CD4-positive, CD25-positive, alpha-beta regulatory T cell (primary cell): Measurements from ENCODE around the gene SPON2. TPM values are rescaled to one million over a fixed set of nuclear protein-coding genes. Genes with fewer than 3 reads are reported as not detected.
A peak's percentile ranks its signal among the peaks of the same experiment; 100 is the strongest.

Source experiments
- ATAC-seq, 2 donors: fragments of 150-1000 bp; cut with Tn5 transposase; one replicate each; pipeline ENCODE4 v1.10.0; 2021; ENCODE audit warnings: low read depth in 2 of 2, moderate number of reproducible peaks in 2 of 2, moderate library complexity in 1 of 2
- DNase-seq, 3 donors: peaks; one replicate each; pipeline versions ENCODE4 v3.0.0 to v3.0.0-alpha.2; 2012 to 2022; ENCODE audit warnings: mixed read lengths in 1 of 3
- H3K27ac ChIP-seq: one replicate; pipeline ENCODE4 v1.7.0; 2013; ENCODE audit warnings: mild to moderate bottlenecking, low read length; ENCODE audit not compliant: insufficient read depth, poor library complexity, severe bottlenecking
- H3K27me3 ChIP-seq: one replicate; pipeline ENCODE4 v1.7.0; 2013; ENCODE audit warnings: low read length; ENCODE audit not compliant: control insufficient read depth, insufficient read depth
- H3K36me3 ChIP-seq: one replicate; pipeline ENCODE4 v1.7.0; 2013; ENCODE audit warnings: mild to moderate bottlenecking, low read length, moderate library complexity; ENCODE audit not compliant: control insufficient read depth, insufficient read depth
- H3K4me1 ChIP-seq: 2 replicates; pipeline ENCODE4 v1.7.0; 2013; ENCODE audit warnings: mild to moderate bottlenecking, low read length; ENCODE audit not compliant: insufficient read depth, control insufficient read depth, poor library complexity, severe bottlenecking
- H3K4me3 ChIP-seq: one replicate; pipeline ENCODE4 v1.7.0; 2013; ENCODE audit warnings: low read depth, mild to moderate bottlenecking, low read length, moderate library complexity
- H3K9me3 ChIP-seq, 2 experiments: 1 replicate in 1 of 2; 2 replicates in 1 of 2; pipeline ENCODE4 v1.7.0; 2013; ENCODE audit warnings: low read length in 2 of 2, mild to moderate bottlenecking in 1 of 2, moderate library complexity in 1 of 2; ENCODE audit not compliant: control insufficient read depth in 2 of 2
- H3K27ac Mint-ChIP-seq, 3 donors: one replicate each; pipeline ENCODE4 v1.8.0; 2020 to 2022; ENCODE audit warnings: mild to moderate bottlenecking in 3 of 3, mixed read lengths in 3 of 3, moderate library complexity in 2 of 3
- H3K27me3 Mint-ChIP-seq: one replicate; pipeline ENCODE4 v1.8.0; 2022; ENCODE audit warnings: mild to moderate bottlenecking, mixed read lengths
- H3K36me3 Mint-ChIP-seq: one replicate; pipeline ENCODE4 v1.8.0; 2020; ENCODE audit warnings: mixed read lengths
- H3K4me1 Mint-ChIP-seq, 4 donors: one replicate each; pipeline ENCODE4 v1.8.0; 2020 to 2022; ENCODE audit warnings: mixed read lengths in 4 of 4, mild to moderate bottlenecking in 1 of 4
- H3K4me3 Mint-ChIP-seq, 4 donors: one replicate each; pipeline ENCODE4 v1.8.0; 2020 to 2022; ENCODE audit warnings: mild to moderate bottlenecking in 4 of 4, mixed read lengths in 4 of 4, moderate library complexity in 3 of 4
- H3K9me3 Mint-ChIP-seq, 7 donors: one replicate each; pipeline ENCODE4 v1.8.0; 2020 to 2022; ENCODE audit warnings: mixed read lengths in 7 of 7, mild to moderate bottlenecking in 3 of 7, moderate library complexity in 2 of 7
- polyA plus RNA-seq, 4 donors: library from polyadenylated mRNA; unstranded; fragments of 300-500 nt; fragmentation: Illumina TruSeq; gene quantifications; one replicate each; pipeline ENCODE4 v1.2.3, GENCODE V29; 2021
- total RNA-seq: library from RNA; stranded (reverse); gene quantifications from one replicate; pipeline ENCODE4 v1.2.3, GENCODE V29; 2022

The SPON2 gene
- total and polyA plus RNA-seq, 5 donors from 2014 or later: 3.4 to 23.9 (median 6.2) TPM

DNA sequence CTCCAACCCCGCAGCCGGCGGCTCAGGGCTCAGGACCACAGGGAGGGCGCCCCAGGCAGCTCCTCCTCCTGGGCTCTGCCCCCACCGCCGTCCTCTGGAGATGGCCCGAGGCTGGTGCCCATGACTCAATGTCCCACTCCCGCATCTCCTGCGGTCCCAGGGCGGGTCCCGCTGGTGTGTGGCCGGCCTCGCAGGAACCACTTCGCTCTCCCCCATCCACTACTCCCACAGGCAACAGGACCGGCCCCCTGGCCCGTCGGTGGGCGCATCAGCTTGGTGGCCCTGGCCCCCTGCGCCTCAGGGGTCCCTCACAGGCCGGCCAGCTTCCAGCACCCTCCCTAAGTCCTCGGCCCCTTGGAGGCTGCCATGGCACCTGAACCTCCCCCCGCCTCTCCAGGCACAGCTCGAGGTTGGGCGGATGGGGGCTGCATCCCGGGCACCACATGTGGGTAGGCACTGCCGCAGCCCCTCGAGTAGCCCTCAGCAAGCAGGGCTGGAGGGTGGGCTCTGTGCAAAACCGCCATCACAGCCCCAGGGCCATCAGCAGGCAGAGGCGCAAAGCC lies 22.8 kb upstream of the SPON2 start:
- H3K27ac ChIP-seq: no peak overlapping the region
- Mint-ChIP-seq H3K9me3 (peaks cover 0 to 1% (median 0%) of the 10 kb centered on the region in 7 donors), H3K4me1 (peaks cover 0 to 11% (median 8%) of the 10 kb centered on the region in 4 donors), H3K4me3 (no peak overlapping the region), H3K27ac (no peak overlapping the region), H3K36me3 (peaks cover 12% of the 10 kb centered on the region), H3K27me3 (no peaks in the 10 kb centered on the region)
- no peaks in the 10 kb centered on the region for H3K9me3 ChIP-seq
- ATAC-seq (no peak), DNase-seq (no peak)
- peaks cover 4% of the 10 kb centered on the region for H3K36me3 ChIP-seq
- peaks cover 5% of the 10 kb centered on the region for H3K4me1 ChIP-seq
- no peak overlapping the region for H3K4me3 ChIP-seq
- H3K27me3 ChIP-seq: no peaks in the 10 kb centered on the region

GRCh38 chr4:1194010-1194900 lies 21.9 kb upstream of the SPON2 start:
- no peak for DNase-seq
- peaks cover 4% of the 10 kb centered on the region for H3K36me3 ChIP-seq
- Mint-ChIP-seq H3K27ac (no peak overlapping the region), H3K36me3 (peaks cover 12% of the 10 kb centered on the region), H3K9me3 (peaks cover 0 to 1% (median 0%) of the 10 kb centered on the region in 7 donors), H3K27me3 (no peaks in the 10 kb centered on the region), H3K4me3 (no peak overlapping the region), H3K4me1 (peaks cover 0 to 14% (median 7%) of the 10 kb centered on the region in 4 donors)
- no peaks in the 10 kb centered on the region for H3K9me3 ChIP-seq
- no peak overlapping the region for H3K27ac ChIP-seq
- no peak overlapping the region for H3K4me3 ChIP-seq
- no peaks in the 10 kb centered on the region for H3K4me1 ChIP-seq
- H3K27me3 ChIP-seq: no peaks in the 10 kb centered on the region
- ATAC-seq: no peak

DNA sequence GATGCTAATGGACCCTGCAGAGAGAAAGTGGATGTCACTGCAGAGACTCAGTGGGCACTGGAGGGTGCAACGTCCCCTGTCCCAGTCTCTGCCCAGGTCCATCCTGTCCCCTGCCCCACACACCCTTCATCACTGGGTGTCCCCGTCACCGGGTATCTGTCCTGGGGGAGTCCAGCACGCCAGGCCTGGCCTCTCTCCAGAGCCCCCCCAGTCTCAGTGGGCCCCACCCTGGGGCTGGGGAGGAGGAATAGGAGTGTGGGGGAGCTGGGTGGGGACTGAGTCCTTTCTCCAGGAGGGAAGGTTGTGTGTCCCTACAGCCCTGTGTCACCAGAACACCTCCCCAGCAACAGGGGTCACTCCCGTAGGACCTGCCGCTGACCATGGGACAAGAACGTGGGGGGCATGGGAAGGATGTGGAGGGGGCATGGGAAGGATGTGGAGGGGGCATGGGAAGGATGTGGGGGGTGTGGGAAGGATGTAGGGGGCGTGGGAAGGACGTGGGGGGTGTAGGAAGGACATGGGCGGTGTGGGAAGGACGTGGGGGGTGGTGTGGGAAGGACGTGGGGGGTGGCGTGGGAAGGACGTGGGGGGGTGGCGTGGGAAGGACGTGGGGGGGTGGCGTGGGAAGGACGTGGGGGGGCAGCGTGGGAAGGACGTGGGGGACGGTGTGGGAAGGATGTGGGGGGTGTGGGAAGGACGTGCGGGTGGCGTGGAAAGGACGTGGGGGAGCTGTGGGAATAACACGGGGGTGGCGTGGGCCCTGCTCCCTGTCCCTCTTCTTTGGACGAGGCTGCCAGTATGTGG lies 21.0 kb upstream of the SPON2 start:
- DNase-seq: no peak
- ATAC-seq: no peak
- Histone ChIP-seq H3K9me3 (no peaks in the 10 kb centered on the region), H3K27ac (no peak overlapping the region), H3K36me3 (peaks cover 4% of the 10 kb centered on the region), H3K27me3 (no peaks in the 10 kb centered on the region), H3K4me3 (no peak overlapping the region), H3K4me1 (no peaks in the 10 kb centered on the region)
- H3K4me3 Mint-ChIP-seq: no peak overlapping the region
- H3K9me3 Mint-ChIP-seq: peaks cover 0 to 1% (median 0%) of the 10 kb centered on the region in 7 donors
- H3K4me1 Mint-ChIP-seq: peaks cover 0 to 18% (median 8%) of the 10 kb centered on the region in 4 donors
- no peaks in the 10 kb centered on the region for H3K27me3 Mint-ChIP-seq
- no peak overlapping the region for H3K27ac Mint-ChIP-seq
- peaks cover 10% of the 10 kb centered on the region for H3K36me3 Mint-ChIP-seq

DNA sequence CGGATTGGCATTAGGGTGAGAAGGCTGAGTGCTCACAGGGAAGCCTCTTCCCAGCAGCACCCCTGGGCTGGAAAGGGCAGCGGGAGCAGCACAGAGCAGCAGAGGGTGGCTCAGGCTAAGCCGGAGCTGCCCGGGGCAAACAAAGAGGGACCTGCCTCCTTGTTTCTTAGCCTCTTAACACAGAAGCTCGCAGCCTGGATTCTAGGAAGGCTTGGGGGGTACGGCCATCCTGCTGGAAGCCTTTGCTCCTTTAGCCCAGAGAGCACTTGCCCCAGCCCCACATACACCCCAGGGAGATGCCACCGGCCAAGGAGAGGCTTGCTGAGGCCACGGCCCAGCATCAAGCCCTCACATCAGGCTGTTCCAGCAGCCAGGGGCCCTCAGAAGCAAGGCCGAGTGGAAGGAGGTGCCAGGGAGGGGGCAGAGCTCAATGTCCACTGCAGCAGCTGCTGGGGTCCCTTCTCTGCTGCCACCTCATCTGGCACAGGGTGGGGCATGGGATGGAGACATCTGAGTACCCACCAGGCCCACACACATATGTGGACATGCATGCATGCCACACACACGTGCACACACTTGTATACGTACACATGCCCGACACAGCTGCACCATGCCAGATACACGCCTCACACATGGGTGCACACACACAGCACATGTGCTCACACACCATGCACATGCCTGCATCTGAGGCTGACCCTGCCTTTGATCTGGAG lies 20.3 kb upstream of the SPON2 start:
- H3K27ac ChIP-seq: no peak overlapping the region
- H3K4me3 ChIP-seq: no peak overlapping the region
- no peaks in the 10 kb centered on the region for H3K9me3 ChIP-seq
- H3K9me3 Mint-ChIP-seq: peaks cover 0 to 1% (median 0%) of the 10 kb centered on the region in 7 donors
- H3K36me3 ChIP-seq: peaks cover 4% of the 10 kb centered on the region
- H3K4me1 ChIP-seq: peaks cover 2% of the 10 kb centered on the region
- ATAC-seq (no peak), DNase-seq (no peak)
- peaks cover 8% of the 10 kb centered on the region for H3K36me3 Mint-ChIP-seq
- H3K4me1 Mint-ChIP-seq: peaks cover 0 to 16% (median 7%) of the 10 kb centered on the region in 4 donors
- no peaks in the 10 kb centered on the region for H3K27me3 ChIP-seq
- H3K4me3 Mint-ChIP-seq: no peak overlapping the region
- no peaks in the 10 kb centered on the region for H3K27me3 Mint-ChIP-seq
- H3K27ac Mint-ChIP-seq: no peak overlapping the region

GRCh38 chr4:1192091-1192492 lies 19.7 kb upstream of the SPON2 start:
- no peak for DNase-seq

DNA sequence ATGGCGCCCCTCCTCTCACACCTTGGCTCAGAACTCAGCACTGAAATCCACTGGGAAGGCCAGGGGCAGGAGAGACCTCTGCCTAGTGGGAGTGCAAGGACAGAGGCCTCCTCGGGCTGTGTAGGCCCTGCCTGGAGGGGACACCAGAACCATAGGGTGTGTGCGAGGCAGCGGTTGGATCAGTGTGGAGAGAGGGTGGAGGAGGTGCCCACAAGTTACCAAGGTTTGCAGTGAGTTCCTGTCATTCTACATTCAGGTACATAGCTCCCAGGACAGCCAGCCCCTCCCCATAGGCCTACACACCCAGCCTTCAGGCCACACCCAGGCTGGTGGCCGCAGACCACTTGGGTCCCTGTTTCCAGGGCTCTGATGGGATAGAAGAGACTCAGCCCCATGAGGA lies 19.2 kb upstream of the SPON2 start:
- Histone ChIP-seq H3K9me3 (no peaks in the 10 kb centered on the region), H3K27me3 (no peaks in the 10 kb centered on the region), H3K4me1 (peaks cover 11% of the 10 kb centered on the region), H3K4me3 (no peak overlapping the region), H3K36me3 (peaks cover under 1% of the 10 kb centered on the region), H3K27ac (no peak overlapping the region)
- Mint-ChIP-seq H3K4me1 (peaks cover 4 to 23% (median 13%) of the 10 kb centered on the region in 4 donors), H3K36me3 (peaks cover 2% of the 10 kb centered on the region), H3K9me3 (peaks cover 0 to 1% (median 0%) of the 10 kb centered on the region in 7 donors), H3K27ac (no peak overlapping the region), H3K27me3 (no peaks in the 10 kb centered on the region), H3K4me3 (no peak overlapping the region)
- ATAC-seq (no peak), DNase-seq (no peak)

More at GRCh38 chr4:1192091-1192492, 19.7 kb upstream of the SPON2 start:
- Histone ChIP-seq H3K27me3 (no peaks in the 10 kb centered on the region), H3K4me1 (peaks cover 7% of the 10 kb centered on the region), H3K27ac (no peak overlapping the region), H3K36me3 (peaks cover 4% of the 10 kb centered on the region), H3K9me3 (no peaks in the 10 kb centered on the region), H3K4me3 (no peak overlapping the region)
- H3K9me3 Mint-ChIP-seq: peaks cover 0 to 1% (median 0%) of the 10 kb centered on the region in 7 donors
- no peak overlapping the region for H3K27ac Mint-ChIP-seq
- no peak overlapping the region for H3K4me3 Mint-ChIP-seq
- H3K27me3 Mint-ChIP-seq: no peaks in the 10 kb centered on the region
- peaks cover 2 to 20% (median 10%) of the 10 kb centered on the region in 4 donors for H3K4me1 Mint-ChIP-seq
- peaks cover 4% of the 10 kb centered on the region for H3K36me3 Mint-ChIP-seq
- no peak for ATAC-seq

- H3K4me1 Mint-ChIP-seq: peaks cover 12 to 35% (median 24%) of the 10 kb centered on the region in 4 donors
- no peaks in the 10 kb centered on the region for H3K36me3 ChIP-seq
- H3K4me3 Mint-ChIP-seq: peak overlapping the region in 3 of 4 donors; percentile 2 to 10 (median 5)
- H3K27ac Mint-ChIP-seq: peak overlapping the region; percentile 8 to 32 (median 24)
- peak overlapping the region; percentile 70 for H3K27ac ChIP-seq
- ATAC-seq: peak; percentile 99
- H3K27me3 ChIP-seq: no peaks in the 10 kb centered on the region
- peaks cover 0 to 6% (median 1%) of the 10 kb centered on the region in 7 donors for H3K9me3 Mint-ChIP-seq
- H3K36me3 Mint-ChIP-seq: no peaks in the 10 kb centered on the region
- DNase-seq: peak; percentile 29 to 89 (median 73)
- H3K4me3 ChIP-seq: peak overlapping the region; percentile 33
- peaks cover 15% of the 10 kb centered on the region for H3K4me1 ChIP-seq
- H3K27me3 Mint-ChIP-seq: no peaks in the 10 kb centered on the region
- no peaks in the 10 kb centered on the region for H3K9me3 ChIP-seq
These were observed 14.8 kb upstream of the SPON2 start for GRCh38 chr4:1187182-1187581.
